Mesothelial cell of epicardium (in vitro differentiated cells): Measurements from ENCODE around the gene PLA2G4E. TPM values are rescaled to one million over a fixed set of nuclear protein-coding genes. Genes with fewer than 3 reads are reported as not detected.

Experiments used
- DNase-seq, 2 experiments: peaks; one replicate each; pipeline ENCODE4 v3.0.0; 2021; ENCODE audit warnings: low spot score in 2 of 2; ENCODE audit not compliant: unreplicated experiment in 2 of 2
- H3K27ac Mint-ChIP-seq: 2 replicates; pipeline ENCODE4 v1.8.0; 2021; ENCODE audit warnings: mixed read lengths
- H3K27me3 Mint-ChIP-seq: 2 replicates; pipeline ENCODE4 v1.8.0; 2021; ENCODE audit warnings: low read depth, mixed read lengths
- H3K36me3 Mint-ChIP-seq: 2 replicates; pipeline ENCODE4 v1.8.0; 2021; ENCODE audit warnings: mixed read lengths
- H3K4me1 Mint-ChIP-seq: 2 replicates; pipeline ENCODE4 v1.8.0; 2021; ENCODE audit warnings: mixed read lengths
- H3K4me3 Mint-ChIP-seq: 2 replicates; pipeline ENCODE4 v1.8.0; 2021; ENCODE audit warnings: mild to moderate bottlenecking, moderate library complexity, mixed read lengths
- H3K9me3 Mint-ChIP-seq: 2 replicates; pipeline ENCODE4 v1.8.0; 2021; ENCODE audit warnings: mixed read lengths
- total RNA-seq: library from RNA; stranded (reverse); gene quantifications from 3 replicates; pipeline ENCODE4 v1.2.1, GENCODE V29; 2021
- TF ChIP-seq, protein P1 (sequence below): fragments of 200-600 bp; sonication (generic); IDR thresholded peaks from one replicate; pipeline ENCODE4 v1.5.0; 2021; ENCODE audit warnings: antibody characterized with exemption; ENCODE audit not compliant: unreplicated experiment

The PLA2G4E gene
- total RNA-seq, 1 donor from 2014 or later, result not detected

DNA sequence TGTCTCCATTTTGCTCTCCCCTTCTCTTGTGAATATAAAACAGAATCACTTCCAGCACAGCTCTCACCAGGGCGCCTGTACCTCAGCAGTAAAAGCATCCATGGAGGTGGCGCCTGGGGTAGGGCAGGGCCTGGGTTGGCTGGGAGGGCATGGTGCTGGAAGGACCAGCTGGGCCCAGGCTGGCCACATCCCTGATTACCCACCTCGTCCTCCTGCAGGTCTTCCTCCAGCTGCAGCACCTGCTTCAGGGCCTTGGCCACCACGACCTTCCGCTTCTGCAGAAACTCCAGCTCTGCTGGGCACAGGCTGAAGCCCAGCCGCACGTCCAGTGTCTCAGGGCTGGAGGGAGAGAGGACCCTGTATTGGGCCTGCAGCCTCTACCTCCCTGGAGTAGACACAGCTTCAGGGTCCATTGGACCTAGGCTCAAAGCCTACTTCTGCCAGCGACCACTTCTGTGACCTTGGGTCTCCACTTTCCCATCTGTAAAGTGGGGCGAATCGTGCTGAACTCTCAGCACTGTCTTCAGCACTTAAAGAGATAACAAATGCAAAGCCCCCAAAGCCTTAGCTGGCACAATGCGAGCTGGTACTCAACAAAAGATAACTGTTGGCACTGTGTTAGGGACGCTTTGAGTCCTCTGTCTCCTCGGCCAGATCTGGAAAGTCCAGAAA is 23.8 kb downstream of the PLA2G4E start:
- no peak overlapping the region for H3K27ac Mint-ChIP-seq
- H3K9me3 Mint-ChIP-seq, result no peaks in the 10 kb centered on the region
- TF ChIP-seq, protein P1, sequence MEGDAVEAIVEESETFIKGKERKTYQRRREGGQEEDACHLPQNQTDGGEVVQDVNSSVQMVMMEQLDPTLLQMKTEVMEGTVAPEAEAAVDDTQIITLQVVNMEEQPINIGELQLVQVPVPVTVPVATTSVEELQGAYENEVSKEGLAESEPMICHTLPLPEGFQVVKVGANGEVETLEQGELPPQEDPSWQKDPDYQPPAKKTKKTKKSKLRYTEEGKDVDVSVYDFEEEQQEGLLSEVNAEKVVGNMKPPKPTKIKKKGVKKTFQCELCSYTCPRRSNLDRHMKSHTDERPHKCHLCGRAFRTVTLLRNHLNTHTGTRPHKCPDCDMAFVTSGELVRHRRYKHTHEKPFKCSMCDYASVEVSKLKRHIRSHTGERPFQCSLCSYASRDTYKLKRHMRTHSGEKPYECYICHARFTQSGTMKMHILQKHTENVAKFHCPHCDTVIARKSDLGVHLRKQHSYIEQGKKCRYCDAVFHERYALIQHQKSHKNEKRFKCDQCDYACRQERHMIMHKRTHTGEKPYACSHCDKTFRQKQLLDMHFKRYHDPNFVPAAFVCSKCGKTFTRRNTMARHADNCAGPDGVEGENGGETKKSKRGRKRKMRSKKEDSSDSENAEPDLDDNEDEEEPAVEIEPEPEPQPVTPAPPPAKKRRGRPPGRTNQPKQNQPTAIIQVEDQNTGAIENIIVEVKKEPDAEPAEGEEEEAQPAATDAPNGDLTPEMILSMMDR, result no peak
- no peaks in the 10 kb centered on the region for H3K36me3 Mint-ChIP-seq
- no peak for DNase-seq
- peaks cover 18% of the 10 kb centered on the region for H3K27me3 Mint-ChIP-seq
- no peak overlapping the region for H3K4me3 Mint-ChIP-seq
- H3K4me1 Mint-ChIP-seq, result no peaks in the 10 kb centered on the region

DNA sequence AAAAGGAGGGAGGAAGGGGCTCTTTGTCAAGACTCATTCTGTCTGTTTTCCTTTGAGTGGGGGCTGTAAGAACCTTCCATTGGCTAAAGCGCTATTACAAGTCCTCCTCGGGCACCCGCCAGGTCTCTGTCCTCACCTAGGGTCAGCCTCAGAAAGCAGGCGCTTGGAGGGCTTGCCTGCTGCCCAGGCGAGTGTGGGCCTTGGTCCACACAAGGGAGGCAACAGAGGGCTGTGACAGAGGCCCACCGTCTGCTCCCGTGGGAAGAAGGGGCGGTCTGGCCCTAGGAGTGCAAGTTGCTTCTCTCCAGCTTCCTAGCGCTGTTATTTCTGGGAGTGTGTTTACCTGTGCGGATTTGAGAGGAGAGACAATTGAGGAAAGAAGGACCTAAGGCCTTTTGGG is 24.5 kb downstream of the PLA2G4E start:
- no peaks in the 10 kb centered on the region for H3K36me3 Mint-ChIP-seq
- H3K27me3 Mint-ChIP-seq, result peaks cover 18% of the 10 kb centered on the region
- no peak overlapping the region for H3K4me3 Mint-ChIP-seq
- TF ChIP-seq, protein P1, result no peak
- DNase-seq, result no peak
- no peak overlapping the region for H3K27ac Mint-ChIP-seq
- no peaks in the 10 kb centered on the region for H3K4me1 Mint-ChIP-seq
- H3K9me3 Mint-ChIP-seq, result no peaks in the 10 kb centered on the region

DNA sequence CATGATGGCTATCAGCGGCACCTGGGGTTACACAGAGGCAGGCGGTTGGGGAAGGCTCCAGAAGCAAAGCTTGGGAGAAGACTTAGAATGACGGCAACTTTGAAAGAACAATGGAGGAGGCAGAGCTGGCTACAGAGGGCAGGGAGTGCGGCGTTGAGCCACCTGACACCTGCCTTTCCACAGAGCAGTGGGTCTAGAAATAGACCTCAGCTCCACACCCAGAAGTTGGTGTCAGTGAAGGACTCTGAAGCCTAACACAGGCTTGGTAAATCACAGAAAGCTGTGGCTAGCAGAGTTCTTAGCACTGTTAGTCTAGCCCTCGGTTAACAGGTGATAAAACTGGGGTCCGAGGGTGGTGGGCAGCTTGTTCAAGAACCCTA is 25.4 kb downstream of the PLA2G4E start:
- peaks cover 12% of the 10 kb centered on the region for H3K27me3 Mint-ChIP-seq
- no peaks in the 10 kb centered on the region for H3K36me3 Mint-ChIP-seq
- TF ChIP-seq, protein P1, result no peak
- H3K4me1 Mint-ChIP-seq, result no peaks in the 10 kb centered on the region
- no peaks in the 10 kb centered on the region for H3K9me3 Mint-ChIP-seq
- DNase-seq, result no peak
- no peak overlapping the region for H3K27ac Mint-ChIP-seq
- no peak overlapping the region for H3K4me3 Mint-ChIP-seq

DNA sequence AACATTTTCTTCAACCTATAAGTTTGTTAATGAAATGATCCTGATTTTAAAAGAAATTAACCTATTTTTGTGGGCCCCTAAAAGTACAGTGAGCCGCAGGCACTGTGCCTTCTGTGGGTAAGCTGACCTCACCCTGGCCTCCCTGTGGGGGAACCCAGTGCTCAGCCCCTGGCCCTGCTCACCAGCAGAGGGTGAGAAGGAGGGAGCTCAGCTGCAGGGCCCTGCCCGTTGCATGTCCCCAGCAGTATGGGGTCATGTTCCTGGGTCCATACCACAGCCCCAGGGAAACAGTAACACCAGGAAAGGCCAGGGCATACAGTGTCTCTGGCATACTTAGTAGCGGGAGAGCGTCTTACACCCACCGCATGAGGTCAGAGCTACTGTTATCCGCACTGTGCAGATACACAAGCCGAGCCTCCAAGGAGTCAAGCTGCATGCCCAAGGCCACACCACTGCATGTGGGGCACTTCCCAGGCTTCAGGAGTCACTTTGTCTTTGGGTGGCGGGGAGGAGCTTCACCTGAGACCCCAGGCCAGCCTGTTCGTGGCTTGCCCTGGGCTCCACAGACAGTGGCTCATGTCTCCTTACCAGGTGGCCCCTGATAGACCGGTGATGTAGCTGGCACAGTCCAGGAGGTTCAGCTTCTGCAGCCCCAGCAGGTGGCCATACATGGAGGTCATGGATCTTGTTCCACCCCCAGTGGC is 25.9 kb downstream of the PLA2G4E start:
- Mint-ChIP-seq H3K4me1 (no peaks in the 10 kb centered on the region), H3K9me3 (no peaks in the 10 kb centered on the region), H3K4me3 (no peak overlapping the region), H3K27ac (no peak overlapping the region), H3K27me3 (peaks cover 10% of the 10 kb centered on the region), H3K36me3 (no peaks in the 10 kb centered on the region)
- TF ChIP-seq, protein P1, result no peak
- DNase-seq, result no peak

DNA sequence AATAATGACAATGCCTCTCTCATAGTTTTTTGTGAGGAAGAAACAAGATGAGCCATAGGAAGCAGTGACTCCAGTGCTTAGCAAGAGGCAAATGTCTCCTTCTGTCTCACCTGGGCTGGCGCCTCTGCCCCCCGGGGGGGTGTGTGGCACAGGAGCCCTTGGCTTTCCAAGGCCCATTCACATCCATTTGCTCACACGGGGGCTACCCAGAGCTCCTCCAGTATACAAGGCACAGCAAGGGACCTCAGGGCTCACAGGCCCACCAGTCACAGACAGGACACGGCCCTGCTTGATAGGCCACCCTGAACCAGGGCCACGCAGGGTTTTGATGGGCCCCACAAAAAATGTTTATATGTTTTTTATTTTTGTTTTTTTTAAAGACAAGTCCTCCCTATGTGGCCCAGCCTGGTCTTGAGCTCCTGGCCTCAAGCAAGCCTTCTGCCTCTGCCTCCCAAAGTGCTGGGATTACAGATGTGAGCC is 26.6 kb downstream of the PLA2G4E start:
- TF ChIP-seq, protein P1, result no peak
- H3K27me3 Mint-ChIP-seq, result peaks cover 8% of the 10 kb centered on the region
- H3K4me3 Mint-ChIP-seq, result no peak overlapping the region
- DNase-seq, result no peak
- H3K27ac Mint-ChIP-seq, result no peak overlapping the region
- no peaks in the 10 kb centered on the region for H3K36me3 Mint-ChIP-seq
- H3K4me1 Mint-ChIP-seq, result no peaks in the 10 kb centered on the region
- no peaks in the 10 kb centered on the region for H3K9me3 Mint-ChIP-seq
